CD4-positive, alpha-beta memory T cell (primary cell): ENCODE data around the gene APBB1. TPM values are rescaled to one million over a fixed set of nuclear protein-coding genes. Genes with fewer than 3 reads are reported as not detected.
A peak's percentile ranks its signal among the peaks of the same experiment; 100 is the strongest.

Source experiments
- CTCF ChIA-PET: fragments of 350-600 bp; sonication (Branson Sonifier 250); formaldehyde crosslinking; loops from one replicate; lab custom pipeline; 2021; ENCODE audit warnings: inconsistent platforms; ENCODE audit not compliant: partially characterized antibody; lab: Charles Lee
- POLR2A ChIA-PET: fragments of 350-600 bp; sonication (Branson Sonifier 250); formaldehyde crosslinking; loops from one replicate; lab custom pipeline; 2021; ENCODE audit not compliant: partially characterized antibody; lab: Charles Lee
- DNase-seq, 5 donors: peaks; one replicate each; pipeline versions ENCODE4 v3.0.0 to v3.0.0-alpha.2; 2020 to 2022; ENCODE audit warnings: mixed read lengths in 1 of 5
- H3K27ac ChIP-seq: one replicate; pipeline ENCODE4 v1.7.0; 2013; ENCODE audit warnings: low read depth, low read length
- H3K27me3 ChIP-seq: 2 replicates; pipeline ENCODE4 v1.7.0; 2013; ENCODE audit warnings: mild to moderate bottlenecking, low read length, moderate library complexity; ENCODE audit not compliant: insufficient read depth
- H3K36me3 ChIP-seq: 2 replicates; pipeline ENCODE4 v1.7.0; 2013; ENCODE audit warnings: mild to moderate bottlenecking, low read length, moderate library complexity; ENCODE audit not compliant: insufficient read depth
- H3K4me1 ChIP-seq: 2 replicates; pipeline ENCODE4 v1.7.0; 2013; ENCODE audit warnings: mild to moderate bottlenecking, low read length, moderate library complexity; ENCODE audit not compliant: insufficient read depth
- H3K4me3 ChIP-seq, 2 donors: one replicate each; pipeline ENCODE4 v1.7.0; 2013; ENCODE audit warnings: low read length in 2 of 2, mild to moderate bottlenecking in 1 of 2
- H3K9me3 ChIP-seq, 2 donors: one replicate each; pipeline ENCODE4 v1.7.0; 2013; ENCODE audit warnings: low read length in 2 of 2, control low read depth in 1 of 2; ENCODE audit not compliant: control insufficient read depth in 1 of 2
- H3K27ac Mint-ChIP-seq, 7 donors: one replicate each; pipeline ENCODE4 v1.8.0; 2020 to 2021; ENCODE audit warnings: mixed read lengths in 7 of 7, mild to moderate bottlenecking in 6 of 7, inconsistent platforms in 3 of 7, moderate library complexity in 3 of 7
- H3K27me3 Mint-ChIP-seq, 2 donors: one replicate each; pipeline ENCODE4 v1.8.0; 2020 to 2021; ENCODE audit warnings: mixed read lengths in 2 of 2
- H3K36me3 Mint-ChIP-seq, 2 donors: one replicate each; pipeline ENCODE4 v1.8.0; 2020 to 2021; ENCODE audit warnings: mixed read lengths in 2 of 2, inconsistent platforms in 1 of 2, mild to moderate bottlenecking in 1 of 2
- H3K4me1 Mint-ChIP-seq, 4 donors: one replicate each; pipeline ENCODE4 v1.8.0; 2020 to 2021; ENCODE audit warnings: mixed read lengths in 4 of 4, mild to moderate bottlenecking in 1 of 4
- H3K4me3 Mint-ChIP-seq, 8 donors: one replicate each; pipeline ENCODE4 v1.8.0; 2020 to 2021; ENCODE audit warnings: mixed read lengths in 8 of 8, mild to moderate bottlenecking in 7 of 8, moderate library complexity in 6 of 8, inconsistent platforms in 3 of 8
- H3K9me3 Mint-ChIP-seq, 8 donors: one replicate each; pipeline ENCODE4 v1.8.0; 2020 to 2021; ENCODE audit warnings: mixed read lengths in 8 of 8, mild to moderate bottlenecking in 5 of 8, inconsistent platforms in 3 of 8, moderate library complexity in 1 of 8
- intact Hi-C: fragments of 100-400 bp; cut with micrococcal nuclease; formaldehyde crosslinking; loops from one replicate; pipeline ENCODE4 v1.15.1; 2023
- polyA plus RNA-seq, 2 donors: library from polyadenylated mRNA; unstranded; fragments of 300-500 nt; fragmentation: Illumina TruSeq; gene quantifications; one replicate each; pipeline ENCODE4 v1.2.3, GENCODE V29; 2021
- total RNA-seq, 2 experiments: library from RNA; stranded (reverse); gene quantifications; one replicate each; pipeline ENCODE4 v1.2.3, GENCODE V29; 2021

Gene APBB1
- total and polyA plus RNA-seq, 4 experiments from 2014 or later = 84.7 to 107 (median 93.4) TPM

- H3K4me3 ChIP-seq = no peak overlapping the region
- H3K9me3 ChIP-seq = no peaks in the 10 kb centered on the region
- DNase-seq = no peak
- peak overlapping the region in 3 of 8 donors; percentile 51 to 88 (median 84) for H3K4me3 Mint-ChIP-seq
- H3K9me3 Mint-ChIP-seq = no peaks in the 10 kb centered on the region
- H3K36me3 ChIP-seq = no peaks in the 10 kb centered on the region
- H3K36me3 Mint-ChIP-seq = no peaks in the 10 kb centered on the region
- no peaks in the 10 kb centered on the region for H3K27me3 ChIP-seq
- CTCF ChIA-PET = interaction anchor here (0.6 to 4.8 kb wide), 6 partner anchors 15 to 42 kb away, joined by 3 to 29 read pairs (median 4); no protein-coding TSS in a partner anchor
- H3K4me1 Mint-ChIP-seq = peaks cover 5 to 12% (median 8%) of the 10 kb centered on the region in 4 donors
- peak overlapping the region in 3 of 7 donors; percentile 44 to 74 (median 71) for H3K27ac Mint-ChIP-seq
- peaks cover 34% of the 10 kb centered on the region for H3K4me1 ChIP-seq
- intact Hi-C loops = no loop called here
- no peak overlapping the region for H3K27ac ChIP-seq
- POLR2A ChIA-PET = interaction anchor here (0.9 to 16.3 kb wide), 3 partner anchors 11 to 325 kb away, joined by 3 to 503 read pairs (median 9); partner anchors contain the start of gene SMPD1
- H3K27me3 Mint-ChIP-seq = peaks cover 6 to 15% of the 10 kb centered on the region in 2 donors
These were observed 1.8 kb upstream of the APBB1 start for GRCh38 chr11:6420677-6421076.

- H3K36me3 ChIP-seq = no peaks in the 10 kb centered on the region
- CTCF ChIA-PET = interaction anchor here (0.9 to 4.7 kb wide), 11 partner anchors 12 to 45 kb away, joined by 3 to 40 read pairs (median 6); partner anchors contain the start of genes HPX and SMPD1
- POLR2A ChIA-PET = interaction anchor here (1.0 to 16.3 kb wide), 15 partner anchors 8 to 193 kb away, joined by 3 to 503 read pairs (median 7); partner anchors contain the start of genes ARFIP2, FHIP1B, SMPD1 and TAF10
- peak in 1 of 5 donors; percentile 58 for DNase-seq
- H3K4me1 Mint-ChIP-seq = peaks cover 5 to 12% (median 8%) of the 10 kb centered on the region in 4 donors
- peak overlapping the region; percentile 43 to 74 for H3K4me3 ChIP-seq
- H3K4me3 Mint-ChIP-seq = peak overlapping the region in 1 of 8 donors; percentile 17
- H3K4me1 ChIP-seq = peaks cover 55% of the 10 kb centered on the region
- H3K9me3 ChIP-seq = no peaks in the 10 kb centered on the region
- no peaks in the 10 kb centered on the region for H3K36me3 Mint-ChIP-seq
- H3K27ac ChIP-seq = peak overlapping the region; percentile 73
- no peaks in the 10 kb centered on the region for H3K9me3 Mint-ChIP-seq
- H3K27ac Mint-ChIP-seq = peak overlapping the region in 1 of 7 donors; percentile 18
- no peaks in the 10 kb centered on the region for H3K27me3 ChIP-seq
- H3K27me3 Mint-ChIP-seq = peaks cover 6 to 11% of the 10 kb centered on the region in 2 donors
- intact Hi-C loops = loop anchor here (1.0 to 10.0 kb wide), 6 partner anchors 16 to 196 kb away; partner anchors contain the start of genes ARFIP2, SMPD1, TAF10 and TIMM10B
These were observed 311 bp downstream of the APBB1 start for GRCh38 chr11:6418557-6419008.

GRCh38 chr11:6417907-6418556 is 862 bp downstream of the APBB1 start:
- peaks cover 9 to 12% (median 9%) of the 10 kb centered on the region in 4 donors for H3K4me1 Mint-ChIP-seq
- DNase-seq = no peak
- intact Hi-C loops = loop anchor here (2.0 to 10.0 kb wide), 3 partner anchors 21 to 197 kb away; partner anchors contain the start of genes ARFIP2, TAF10, TIMM10B and TPP1
- peak overlapping the region; percentile 43 to 74 for H3K4me3 ChIP-seq
- no peaks in the 10 kb centered on the region for H3K36me3 ChIP-seq
- no peak overlapping the region for H3K27ac Mint-ChIP-seq
- POLR2A ChIA-PET = interaction anchor here (1.1 to 16.3 kb wide), 9 partner anchors 8 to 265 kb away, joined by 3 to 503 read pairs (median 7); partner anchors contain the start of genes ARFIP2, FHIP1B, SMPD1 and TIMM10B
- no peaks in the 10 kb centered on the region for H3K9me3 ChIP-seq
- H3K4me3 Mint-ChIP-seq = no peak overlapping the region
- H3K36me3 Mint-ChIP-seq = peaks cover 0 to 2% of the 10 kb centered on the region in 2 donors
- H3K27ac ChIP-seq = peak overlapping the region; percentile 73
- no peaks in the 10 kb centered on the region for H3K27me3 ChIP-seq
- H3K27me3 Mint-ChIP-seq = peaks cover 6 to 10% of the 10 kb centered on the region in 2 donors
- peaks cover 61% of the 10 kb centered on the region for H3K4me1 ChIP-seq
- H3K9me3 Mint-ChIP-seq = no peaks in the 10 kb centered on the region
- CTCF ChIA-PET = interaction anchor here (0.9 to 4.7 kb wide), 11 partner anchors 11 to 195 kb away, joined by 3 to 40 read pairs (median 5); partner anchors contain the start of genes HPX and SMPD1

GRCh38 chr11:6415797-6416196 is 3.1 kb downstream of the APBB1 start:
- no peaks in the 10 kb centered on the region for H3K27me3 ChIP-seq
- Mint-ChIP-seq H3K9me3 (no peaks in the 10 kb centered on the region), H3K4me1 (peaks cover 11 to 18% (median 17%) of the 10 kb centered on the region in 4 donors), H3K27me3 (peaks cover 1% of the 10 kb centered on the region in 2 donors), H3K27ac (no peak overlapping the region), H3K36me3 (peaks cover 0 to 3% of the 10 kb centered on the region in 2 donors), H3K4me3 (no peak overlapping the region)
- ChIA-PET POLR2A (interaction anchor here (16.3 kb wide), 1 partner anchor 19 kb away, joined by 503 read pairs; the partner anchor contains the start of gene SMPD1), CTCF (interaction anchor here (1.5 to 4.7 kb wide), 5 partner anchors 13 to 64 kb away, joined by 4 to 40 read pairs (median 22); partner anchors contain the start of genes HPX and SMPD1)
- no peak overlapping the region for H3K4me3 ChIP-seq
- H3K9me3 ChIP-seq = no peaks in the 10 kb centered on the region
- peaks cover 4% of the 10 kb centered on the region for H3K36me3 ChIP-seq
- peak overlapping the region; percentile 1 for H3K27ac ChIP-seq
- DNase-seq = no peak
- peaks cover 71% of the 10 kb centered on the region for H3K4me1 ChIP-seq
- intact Hi-C loops = loop anchor here (10.0 kb wide), 1 partner anchor 199 kb away; the partner anchor contains the start of genes TAF10 and TPP1

- Mint-ChIP-seq H3K36me3 (peaks cover 4 to 8% of the 10 kb centered on the region in 2 donors), H3K9me3 (no peaks in the 10 kb centered on the region), H3K27ac (no peak overlapping the region), H3K4me1 (peaks cover 13 to 20% (median 17%) of the 10 kb centered on the region in 4 donors), H3K4me3 (no peak overlapping the region), H3K27me3 (no peaks in the 10 kb centered on the region)
- Histone ChIP-seq H3K9me3 (no peaks in the 10 kb centered on the region), H3K4me3 (no peak overlapping the region), H3K27me3 (no peaks in the 10 kb centered on the region), H3K36me3 (peaks cover 13% of the 10 kb centered on the region), H3K27ac (peak overlapping the region; percentile 13), H3K4me1 (peaks cover 75% of the 10 kb centered on the region)
- DNase-seq = no peak
- ChIA-PET POLR2A (interaction anchor here (1.5 to 16.3 kb wide), 2 partner anchors 19 to 36 kb away, joined by 11 to 503 read pairs; partner anchors contain the start of gene SMPD1), CTCF (interaction anchor here (1.9 to 2.5 kb wide), 4 partner anchors 12 to 36 kb away, joined by 6 to 21 read pairs (median 17); no protein-coding TSS in a partner anchor)
- intact Hi-C loops = loop anchor here (10.0 kb wide), 1 partner anchor 200 kb away; the partner anchor contains the start of genes TAF10 and TPP1
These were observed 4.0 kb downstream of the APBB1 start for GRCh38 chr11:6414874-6415328.

- Mint-ChIP-seq H3K9me3 (no peaks in the 10 kb centered on the region), H3K4me1 (peaks cover 17 to 21% (median 20%) of the 10 kb centered on the region in 4 donors), H3K27ac (no peak overlapping the region), H3K27me3 (no peaks in the 10 kb centered on the region), H3K4me3 (no peak overlapping the region), H3K36me3 (peaks cover 6 to 18% of the 10 kb centered on the region in 2 donors)
- POLR2A ChIA-PET = interaction anchor here (0.5 to 16.3 kb wide), 7 partner anchors 10 to 330 kb away, joined by 3 to 503 read pairs (median 5); partner anchors contain the start of genes ARFIP2, SMPD1 and TIMM10B
- Histone ChIP-seq H3K27me3 (no peaks in the 10 kb centered on the region), H3K36me3 (peaks cover 17% of the 10 kb centered on the region), H3K27ac (peak overlapping the region; percentile 13), H3K4me3 (peak overlapping the region in 1 of 2 donors; percentile 18), H3K9me3 (no peaks in the 10 kb centered on the region), H3K4me1 (peaks cover 71% of the 10 kb centered on the region)
- DNase-seq = peak; percentile 66 to 82 (median 73)
- intact Hi-C loops = loop anchor here (1.0 to 10.0 kb wide), 3 partner anchors 11 to 201 kb away; partner anchors contain the start of genes SMPD1, TAF10 and TPP1
- CTCF ChIA-PET = interaction anchor here (0.8 to 2.5 kb wide), 10 partner anchors 11 to 333 kb away, joined by 3 to 21 read pairs (median 6); partner anchors contain the start of gene HPX
These were observed 5.1 kb downstream of the APBB1 start for GRCh38 chr11:6413791-6414201.
